ENCODE measurements around the gene HS2ST1. TPM values are rescaled to one million over a fixed set of nuclear protein-coding genes. Genes with fewer than 3 reads are reported as not detected.

Gene HS2ST1
- total RNA-seq, 4 donors from 2014 or later: 4.6 to 53.5 (median 15.5) TPM

GRCh38 chr1:87136607-87137341, 222.3 kb downstream of the HS2ST1 start:
- no peaks in the 10 kb centered on the region for H3K9me3 ChIP-seq
- no peak overlapping the region for H3K4me3 ChIP-seq
- H3K36me3 ChIP-seq: no peaks in the 10 kb centered on the region
- TF ChIP-seq CTCF (IDR thresholded peaks at IDR 0.05): no peak
- no peak for TF ChIP-seq POLR2A (IDR thresholded peaks at IDR 0.05)
- H3K27me3 ChIP-seq: no peaks in the 10 kb centered on the region
- intact Hi-C loops (cut with DNase I; ENCODE audit: low total_unique reads): no loop called here
- no peak for DNase-seq
- H3K27ac ChIP-seq: no peak overlapping the region
- no peaks in the 10 kb centered on the region for H3K4me1 ChIP-seq

GRCh38 chr1:87137342-87137739, 222.9 kb downstream of the HS2ST1 start:
- H3K9me3 ChIP-seq: no peaks in the 10 kb centered on the region
- DNase-seq: no peak
- H3K4me1 ChIP-seq: no peaks in the 10 kb centered on the region
- no peak overlapping the region for H3K27ac ChIP-seq
- H3K4me3 ChIP-seq: no peak overlapping the region
- no peak for TF ChIP-seq POLR2A (IDR thresholded peaks at IDR 0.05)
- TF ChIP-seq CTCF (IDR thresholded peaks at IDR 0.05): no peak
- intact Hi-C loops (cut with DNase I; ENCODE audit: low total_unique reads): no loop called here
- H3K27me3 ChIP-seq: no peaks in the 10 kb centered on the region
- H3K36me3 ChIP-seq: no peaks in the 10 kb centered on the region

GRCh38 chr1:87140831-87141540, 226.6 kb downstream of the HS2ST1 start:
- Histone ChIP-seq H3K27ac (no peak overlapping the region), H3K4me3 (no peak overlapping the region), H3K9me3 (no peaks in the 10 kb centered on the region), H3K36me3 (no peaks in the 10 kb centered on the region), H3K27me3 (no peaks in the 10 kb centered on the region), H3K4me1 (no peaks in the 10 kb centered on the region)
- intact Hi-C loops (cut with DNase I; ENCODE audit: low total_unique reads): no loop called here
- no peak for DNase-seq
- TF ChIP-seq POLR2A (IDR thresholded peaks at IDR 0.05) (no peak), CTCF (IDR thresholded peaks at IDR 0.05) (no peak)

- no peaks in the 10 kb centered on the region for H3K36me3 ChIP-seq
- no peak overlapping the region for H3K27ac ChIP-seq
- intact Hi-C loops (cut with DNase I; ENCODE audit: low total_unique reads): no loop called here
- no peaks in the 10 kb centered on the region for H3K27me3 ChIP-seq
- TF ChIP-seq CTCF (IDR thresholded peaks at IDR 0.05) (no peak), POLR2A (IDR thresholded peaks at IDR 0.05) (no peak)
- no peaks in the 10 kb centered on the region for H3K4me1 ChIP-seq
- no peaks in the 10 kb centered on the region for H3K9me3 ChIP-seq
- DNase-seq: no peak
- no peak overlapping the region for H3K4me3 ChIP-seq
Observed at GRCh38 chr1:87141556-87141955, 227.1 kb downstream of the HS2ST1 start.

- Histone ChIP-seq H3K27me3 (no peaks in the 10 kb centered on the region), H3K4me3 (no peak overlapping the region), H3K36me3 (no peaks in the 10 kb centered on the region), H3K27ac (no peak overlapping the region), H3K4me1 (no peaks in the 10 kb centered on the region), H3K9me3 (no peaks in the 10 kb centered on the region)
- DNase-seq: no peak
- TF ChIP-seq CTCF (IDR thresholded peaks at IDR 0.05) (no peak), POLR2A (IDR thresholded peaks at IDR 0.05) (no peak)
- intact Hi-C loops (cut with DNase I; ENCODE audit: low total_unique reads): no loop called here
Observed at GRCh38 chr1:87143413-87144135, 229.1 kb downstream of the HS2ST1 start.

All from uterus (tissue), 4 donors.